Neural cell (in vitro differentiated cells): ENCODE data around the gene CCDC40. TPM values are rescaled to one million over a fixed set of nuclear protein-coding genes. Genes with fewer than 3 reads are reported as not detected.

ENCODE experiments used
- H2AFZ ChIP-seq: fragments of 200-600, 300-800 bp; sonication (generic), shearing (Covaris generic); 2 replicates; pipeline ENCODE4 v1.6.0; 2014; ENCODE audit warnings: low read depth, mild to moderate bottlenecking, antibody characterized with exemption, low read length, moderate library complexity
- H3F3A ChIP-seq: fragments of 200-600 bp; shearing (Covaris generic); 2 replicates; pipeline ENCODE4 v1.6.1; 2016; ENCODE audit warnings: mild to moderate bottlenecking, moderate library complexity, mixed read lengths, antibody characterized with exemption, low read length; ENCODE audit not compliant: insufficient read depth, poor library complexity, severe bottlenecking
- H3K27ac ChIP-seq: fragments of 200-600, 300-800 bp; sonication (generic), shearing (Covaris generic); 2 replicates; pipeline ENCODE4 v1.5.1; 2014; ENCODE audit warnings: mild to moderate bottlenecking, low read length, moderate library complexity
- H3K27me3 ChIP-seq: fragments of 300-800, 200-600 bp; sonication (generic), shearing (Covaris generic); 2 replicates; pipeline ENCODE4 v1.6.0; 2014; ENCODE audit warnings: mild to moderate bottlenecking, low read depth, low read length, moderate library complexity; ENCODE audit not compliant: insufficient read depth
- H3K36me3 ChIP-seq: fragments of 300-800, 200-600 bp; sonication (generic), shearing (Covaris generic); 2 replicates; pipeline ENCODE4 v1.5.1; 2014; ENCODE audit warnings: mild to moderate bottlenecking, antibody characterized with exemption, low read length, moderate library complexity; ENCODE audit not compliant: insufficient read depth
- H3K4me2 ChIP-seq: fragments of 300-800, 200-600 bp; sonication (generic), shearing (Covaris generic); 2 replicates; pipeline ENCODE4 v1.6.0; 2014; ENCODE audit warnings: mild to moderate bottlenecking, low read length
- H3K4me3 ChIP-seq: fragments of 300-800, 200-600 bp; sonication (generic), shearing (Covaris generic); 2 replicates; pipeline ENCODE4 v1.5.1; 2014; ENCODE audit warnings: mild to moderate bottlenecking, low read length, moderate library complexity
- H3K79me2 ChIP-seq: fragments of 200-600 bp; shearing (Covaris generic); replicated peaks from 2 replicates; pipeline ENCODE4 v1.6.0; 2014; ENCODE audit warnings: mild to moderate bottlenecking, low read length, moderate library complexity; ENCODE audit not compliant: insufficient read depth
- H3K9ac ChIP-seq: fragments of 300-800, 200-600 bp; sonication (generic), shearing (Covaris generic); 2 replicates; pipeline ENCODE4 v1.6.1; 2016; ENCODE audit warnings: mild to moderate bottlenecking, low read length, mixed read lengths
- H3K9me2 ChIP-seq: fragments of 200-600 bp; shearing (Covaris generic); 2 replicates; pipeline ENCODE4 v1.6.1; 2016; ENCODE audit warnings: mild to moderate bottlenecking, low read length, mixed read lengths; ENCODE audit not compliant: insufficient read depth
- H3K9me3 ChIP-seq: fragments of 200-600, 300-800 bp; sonication (generic), shearing (Covaris generic); 2 replicates; pipeline ENCODE4 v1.6.1; 2016; ENCODE audit warnings: mild to moderate bottlenecking, mixed run types, low read length, moderate library complexity, mixed read lengths
- H4K20me1 ChIP-seq: fragments of 200-600 bp; shearing (Covaris generic); 2 replicates; pipeline ENCODE4 v1.6.1; 2016; ENCODE audit warnings: mild to moderate bottlenecking, mixed run types; ENCODE audit not compliant: insufficient read depth
- EP300 ChIP-seq: fragments of 450-650 bp; conservative IDR thresholded peaks from 2 replicates; pipeline ENCODE4 v1.6.1; 2014; ENCODE audit warnings: antibody characterized with exemption, mild to moderate bottlenecking, moderate library complexity; ENCODE audit not compliant: poor library complexity, severe bottlenecking
- EZH2 ChIP-seq: fragments of 200-600, 300-800 bp; shearing (Covaris generic), sonication (generic); IDR thresholded peaks from 2 replicates; pipeline ENCODE4 v1.6.1; 2014; ENCODE audit warnings: antibody characterized with exemption, low read length, borderline replicate concordance, mild to moderate bottlenecking; ENCODE audit not compliant: insufficient read depth, poor library complexity, severe bottlenecking
- MXI1 ChIP-seq: fragments of 450-650 bp; conservative IDR thresholded peaks from 2 replicates; pipeline ENCODE4 v1.6.1; 2014; ENCODE audit warnings: antibody characterized with exemption, mild to moderate bottlenecking; ENCODE audit not compliant: poor library complexity, severe bottlenecking
- POLR2AphosphoS5 ChIP-seq: IDR thresholded peaks from 2 replicates; pipeline ENCODE4 v1.6.1; 2012
- RAD21 ChIP-seq: fragments of 450-650 bp; conservative IDR thresholded peaks from 2 replicates; pipeline ENCODE4 v1.6.1; 2014; ENCODE audit warnings: antibody characterized with exemption, mild to moderate bottlenecking, moderate library complexity
- REST ChIP-seq: IDR thresholded peaks from 2 replicates; pipeline ENCODE4 v1.6.1; 2012; ENCODE audit warnings: borderline replicate concordance
- SMC3 ChIP-seq: fragments of 450-650 bp; conservative IDR thresholded peaks from 2 replicates; pipeline ENCODE4 v1.6.1; 2014; ENCODE audit warnings: antibody characterized with exemption, mild to moderate bottlenecking, moderate library complexity; ENCODE audit not compliant: poor library complexity
- TAF1 ChIP-seq: IDR thresholded peaks from 2 replicates; pipeline ENCODE4 v1.6.1; 2012; ENCODE audit warnings: low read depth
- polyA plus RNA-seq: library from polyadenylated mRNA; depleted of rRNA; stranded (reverse); fragments of >200 nt; gene quantifications from 2 replicates; pipeline ENCODE4 v1.2.3, GENCODE V29; 2014
- TF ChIP-seq, protein P1 (sequence below): fragments of 450-650 bp; IDR thresholded peaks from 2 replicates; pipeline ENCODE4 v1.5.1; 2014; ENCODE audit warnings: antibody characterized with exemption, mild to moderate bottlenecking, moderate library complexity; ENCODE audit not compliant: poor library complexity, severe bottlenecking

Gene CCDC40
- polyA plus RNA-seq, 1 donor from 2014 or later, result 5.5 TPM

GRCh38 chr17:80116276-80116920 lies 80.0 kb downstream of the CCDC40 start:
- Histone ChIP-seq H4K20me1 (no peaks in the 10 kb centered on the region), H3F3A (no peaks in the 10 kb centered on the region), H3K27ac (no peak overlapping the region), H3K4me2 (no peak overlapping the region), H3K4me3 (no peak overlapping the region), H3K9ac (no peak overlapping the region), H3K9me3 (no peaks in the 10 kb centered on the region), H2AFZ (no peak overlapping the region), H3K9me2 (no peaks in the 10 kb centered on the region), H3K27me3 (no peaks in the 10 kb centered on the region), H3K36me3 (no peaks in the 10 kb centered on the region), H3K79me2 (no peaks in the 10 kb centered on the region)
- TF ChIP-seq RAD21, result no peak
- TF ChIP-seq MXI1, result no peak
- TF ChIP-seq POLR2AphosphoS5, result no peak
- TF ChIP-seq, protein P1, sequence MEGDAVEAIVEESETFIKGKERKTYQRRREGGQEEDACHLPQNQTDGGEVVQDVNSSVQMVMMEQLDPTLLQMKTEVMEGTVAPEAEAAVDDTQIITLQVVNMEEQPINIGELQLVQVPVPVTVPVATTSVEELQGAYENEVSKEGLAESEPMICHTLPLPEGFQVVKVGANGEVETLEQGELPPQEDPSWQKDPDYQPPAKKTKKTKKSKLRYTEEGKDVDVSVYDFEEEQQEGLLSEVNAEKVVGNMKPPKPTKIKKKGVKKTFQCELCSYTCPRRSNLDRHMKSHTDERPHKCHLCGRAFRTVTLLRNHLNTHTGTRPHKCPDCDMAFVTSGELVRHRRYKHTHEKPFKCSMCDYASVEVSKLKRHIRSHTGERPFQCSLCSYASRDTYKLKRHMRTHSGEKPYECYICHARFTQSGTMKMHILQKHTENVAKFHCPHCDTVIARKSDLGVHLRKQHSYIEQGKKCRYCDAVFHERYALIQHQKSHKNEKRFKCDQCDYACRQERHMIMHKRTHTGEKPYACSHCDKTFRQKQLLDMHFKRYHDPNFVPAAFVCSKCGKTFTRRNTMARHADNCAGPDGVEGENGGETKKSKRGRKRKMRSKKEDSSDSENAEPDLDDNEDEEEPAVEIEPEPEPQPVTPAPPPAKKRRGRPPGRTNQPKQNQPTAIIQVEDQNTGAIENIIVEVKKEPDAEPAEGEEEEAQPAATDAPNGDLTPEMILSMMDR, result no peak
- no peak for TF ChIP-seq EP300
- no peak for TF ChIP-seq TAF1
- no peak for TF ChIP-seq REST
- TF ChIP-seq EZH2, result no peak
- no peak for TF ChIP-seq SMC3

- Histone ChIP-seq H3K9me3 (no peaks in the 10 kb centered on the region), H3K9ac (no peak overlapping the region), H4K20me1 (no peaks in the 10 kb centered on the region), H2AFZ (no peak overlapping the region), H3K27ac (no peak overlapping the region), H3K9me2 (no peaks in the 10 kb centered on the region), H3K4me3 (no peak overlapping the region), H3K36me3 (no peaks in the 10 kb centered on the region), H3K27me3 (no peaks in the 10 kb centered on the region), H3K4me2 (no peak overlapping the region), H3F3A (no peaks in the 10 kb centered on the region), H3K79me2 (no peaks in the 10 kb centered on the region)
- no peak for TF ChIP-seq SMC3
- TF ChIP-seq TAF1, result no peak
- no peak for TF ChIP-seq MXI1
- TF ChIP-seq RAD21, result no peak
- TF ChIP-seq, protein P1, result no peak
- no peak for TF ChIP-seq EP300
- no peak for TF ChIP-seq EZH2
- no peak for TF ChIP-seq POLR2AphosphoS5
Observed at GRCh38 chr17:80116921-80117380, 80.5 kb downstream of the CCDC40 start.
